GM12801 (cell line): Measurements from ENCODE around the gene NLE1.

Source experiments
- CTCF ChIP-seq: IDR thresholded peaks from one replicate; pipeline ENCODE4 v1.5.1; 2011; ENCODE audit warnings: control low read depth; ENCODE audit not compliant: insufficient read length; ENCODE audit errors: extremely low read depth

The NLE1 gene

GRCh38 chr17:35097776-35098175, 44.3 kb downstream of the NLE1 start:
- no peak for TF ChIP-seq CTCF

- TF ChIP-seq CTCF: no peak
These were observed 46.4 kb downstream of the NLE1 start for GRCh38 chr17:35095741-35096140.

- TF ChIP-seq CTCF: no peak
These were observed 47.2 kb downstream of the NLE1 start for GRCh38 chr17:35094902-35095301.

GRCh38 chr17:35089586-35090296, 52.4 kb downstream of the NLE1 start:
- TF ChIP-seq CTCF: no peak

- TF ChIP-seq CTCF: no peak
These were observed 53.1 kb downstream of the NLE1 start for GRCh38 chr17:35088881-35089585.

GRCh38 chr17:35088356-35088880, 53.7 kb downstream of the NLE1 start:
- no peak for TF ChIP-seq CTCF

GRCh38 chr17:35087731-35088355, 54.3 kb downstream of the NLE1 start:
- TF ChIP-seq CTCF: no peak
